Skeletal muscle satellite cell (primary cell): ENCODE results near the gene ABI3BP.
"Not testable (repeated sequence)": the region's sequence is repeated elsewhere in the genome, so short reads cannot be mapped to it uniquely, and the experiment has no call there.

Source experiments
- H3K27me3 ChIP-seq: 2 replicates; pipeline ENCODE4 v1.7.0; 2013; ENCODE audit warnings: low read length; ENCODE audit not compliant: control insufficient read depth, insufficient read depth
- H3K36me3 ChIP-seq: 2 replicates; pipeline ENCODE4 v1.7.0; 2013; ENCODE audit warnings: mild to moderate bottlenecking, control low read depth, low read length; ENCODE audit not compliant: insufficient read depth
- H3K4me1 ChIP-seq: 2 replicates; pipeline ENCODE4 v1.7.0; 2013; ENCODE audit warnings: low read length; ENCODE audit not compliant: control insufficient read depth, insufficient read depth
- H3K4me2 ChIP-seq: 2 replicates; pipeline ENCODE4 v1.7.0; 2013; ENCODE audit warnings: mild to moderate bottlenecking, low read length
- H3K4me3 ChIP-seq: 2 replicates; pipeline ENCODE4 v1.7.0; 2013; ENCODE audit warnings: low read length
- H3K9ac ChIP-seq: 2 replicates; pipeline ENCODE4 v1.7.0; 2013; ENCODE audit warnings: mild to moderate bottlenecking, low read depth, low read length, moderate library complexity
- H3K9me3 ChIP-seq: replicated peaks from 2 replicates; pipeline ENCODE4 v1.7.0; 2013; ENCODE audit warnings: mild to moderate bottlenecking, control low read depth, low read length

The ABI3BP gene

DNA sequence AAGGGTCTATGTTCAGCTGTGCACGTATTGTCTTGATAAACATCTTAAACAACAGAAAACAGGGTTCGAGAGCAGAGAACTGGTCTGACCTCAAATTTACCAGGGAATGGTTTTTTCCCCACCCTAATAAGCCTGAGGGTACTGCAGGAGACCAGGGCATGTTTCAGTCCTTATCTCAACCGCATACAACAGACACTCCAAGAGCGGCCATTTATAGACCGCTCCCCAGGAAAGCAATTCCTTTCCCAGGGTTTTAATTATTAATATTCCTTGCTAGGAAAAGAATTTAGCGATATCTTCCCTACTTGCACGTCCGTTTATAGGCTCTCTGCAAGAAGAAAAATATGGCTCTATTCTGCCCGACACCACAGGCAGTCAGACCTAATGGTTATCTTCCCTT, 19.1 kb upstream of the ABI3BP start:
- H3K27me3 ChIP-seq, H3K4me2 ChIP-seq, H3K36me3 ChIP-seq, H3K9ac ChIP-seq, H3K4me3 ChIP-seq, H3K9me3 ChIP-seq: not testable (repeated sequence)
- H3K4me1 ChIP-seq: peaks cover 26% of the 10 kb centered on the region

DNA sequence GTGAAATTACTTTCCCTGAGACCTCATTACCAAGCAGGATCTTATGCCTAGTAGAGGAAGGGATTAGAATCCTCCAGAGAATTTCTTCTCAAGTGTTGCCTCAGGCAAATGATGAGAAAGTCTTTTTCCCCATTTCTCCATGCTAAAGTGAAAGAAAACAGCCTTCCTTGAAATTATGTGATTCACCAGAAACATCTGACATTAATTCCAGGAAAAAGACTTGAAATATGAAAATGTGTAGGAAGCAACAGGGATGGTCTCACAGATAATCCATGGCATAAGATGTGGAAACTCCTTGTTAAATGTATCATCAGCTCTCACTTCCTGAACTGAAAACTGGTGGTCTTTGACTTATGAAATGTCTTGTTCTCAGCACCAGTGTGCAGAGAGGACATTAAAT, 17.9 kb upstream of the ABI3BP start:
- Histone ChIP-seq H3K4me1 (peaks cover 17% of the 10 kb centered on the region), H3K9ac (no peak overlapping the region), H3K36me3 (no peaks in the 10 kb centered on the region), H3K27me3 (no peaks in the 10 kb centered on the region), H3K4me2 (no peak overlapping the region), H3K4me3 (no peak overlapping the region), H3K9me3 (no peaks in the 10 kb centered on the region)

DNA sequence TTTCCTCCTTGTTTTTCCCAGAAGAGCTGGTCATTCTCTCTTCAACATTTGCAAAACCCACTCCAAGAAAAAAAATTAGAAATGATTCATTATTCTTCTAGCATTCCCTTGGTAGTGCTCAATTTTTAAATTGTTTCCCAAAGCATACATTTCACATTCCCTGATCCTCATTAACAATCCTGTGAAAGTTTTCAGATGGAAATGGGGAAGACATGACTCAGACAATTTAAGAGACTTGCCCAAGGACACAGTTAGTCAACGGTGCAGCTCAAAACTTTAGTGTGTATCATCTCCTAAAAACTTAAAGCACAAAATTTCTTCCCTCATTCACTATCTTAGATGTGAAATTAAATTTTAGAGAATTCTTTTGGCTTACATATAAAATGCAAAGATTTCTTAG, 17.1 kb upstream of the ABI3BP start:
- H3K27me3 ChIP-seq: no peaks in the 10 kb centered on the region
- no peak overlapping the region for H3K4me3 ChIP-seq
- H3K4me2 ChIP-seq: no peak overlapping the region
- H3K4me1 ChIP-seq: peaks cover 17% of the 10 kb centered on the region
- H3K9ac ChIP-seq: peak overlapping the region; percentile 50
- no peaks in the 10 kb centered on the region for H3K9me3 ChIP-seq
- no peaks in the 10 kb centered on the region for H3K36me3 ChIP-seq

DNA sequence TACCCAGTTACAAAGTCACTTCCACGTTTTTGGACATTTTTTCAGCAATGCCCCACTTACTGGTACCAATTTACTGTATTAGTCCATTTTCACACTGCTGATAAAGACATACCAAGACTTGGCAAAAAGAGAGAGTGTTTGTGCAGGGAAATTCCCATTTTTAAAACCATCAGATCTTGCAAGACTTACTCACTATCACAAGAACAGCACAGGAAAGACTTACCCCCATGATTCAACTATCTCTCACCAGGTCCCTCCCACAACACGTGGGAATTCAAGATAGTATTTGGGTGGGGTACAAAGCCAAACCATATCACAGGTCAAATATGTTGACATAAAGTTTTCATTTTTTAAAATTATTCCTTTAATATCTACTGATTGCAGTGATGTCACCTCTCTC, 16.2 kb upstream of the ABI3BP start:
- no peaks in the 10 kb centered on the region for H3K27me3 ChIP-seq
- no peaks in the 10 kb centered on the region for H3K36me3 ChIP-seq
- no peak overlapping the region for H3K4me2 ChIP-seq
- H3K9me3 ChIP-seq: no peaks in the 10 kb centered on the region
- H3K4me3 ChIP-seq: no peak overlapping the region
- peak overlapping the region; percentile 50 for H3K9ac ChIP-seq
- H3K4me1 ChIP-seq: peaks cover 17% of the 10 kb centered on the region

DNA sequence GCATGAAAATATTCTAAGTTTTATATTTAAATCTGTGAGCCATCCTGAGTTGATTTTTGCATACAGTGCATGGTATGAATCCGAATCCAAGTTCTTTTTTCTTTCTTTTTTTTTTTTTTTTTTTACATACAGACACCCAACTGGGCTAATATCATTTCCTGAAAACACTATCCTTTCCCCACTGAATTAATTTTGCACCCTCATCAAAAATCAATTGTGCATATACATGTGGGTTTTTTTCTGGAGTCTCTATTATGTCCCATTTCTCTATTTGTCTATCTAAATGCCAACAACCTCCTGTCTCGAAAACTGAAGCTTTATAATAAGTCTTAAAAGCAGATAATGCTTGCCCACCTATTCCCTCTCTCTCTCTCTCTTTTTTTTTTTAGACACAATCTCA, 5.9 kb upstream of the ABI3BP start:
- no peak overlapping the region for H3K9ac ChIP-seq
- H3K4me1 ChIP-seq: no peaks in the 10 kb centered on the region
- H3K4me2 ChIP-seq: no peak overlapping the region
- no peaks in the 10 kb centered on the region for H3K27me3 ChIP-seq
- no peak overlapping the region for H3K4me3 ChIP-seq
- H3K9me3 ChIP-seq: no peaks in the 10 kb centered on the region
- no peaks in the 10 kb centered on the region for H3K36me3 ChIP-seq

DNA sequence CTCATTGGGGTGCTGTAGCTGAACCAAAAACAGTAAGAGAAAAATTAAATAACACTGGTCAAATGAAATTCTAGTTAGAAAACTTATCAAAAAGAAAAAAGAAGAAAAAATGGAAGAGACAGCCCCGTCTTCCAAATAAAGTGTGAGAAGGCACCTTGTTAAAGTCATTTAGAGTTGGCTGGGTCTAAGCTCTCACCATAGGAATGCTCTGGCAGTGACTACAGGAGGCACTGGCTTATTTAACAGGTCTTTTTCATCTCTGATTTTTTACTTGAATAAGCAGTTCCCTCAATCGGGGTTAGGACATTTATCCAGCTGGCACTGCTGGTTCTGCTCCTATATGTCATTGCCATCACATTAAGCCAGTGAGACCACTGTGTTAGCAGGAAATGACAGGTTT, 1.6 kb upstream of the ABI3BP start:
- Histone ChIP-seq H3K4me2 (no peak overlapping the region), H3K36me3 (no peaks in the 10 kb centered on the region), H3K4me3 (no peak overlapping the region), H3K27me3 (no peaks in the 10 kb centered on the region), H3K4me1 (peaks cover 7% of the 10 kb centered on the region), H3K9me3 (no peaks in the 10 kb centered on the region), H3K9ac (no peak overlapping the region)

DNA sequence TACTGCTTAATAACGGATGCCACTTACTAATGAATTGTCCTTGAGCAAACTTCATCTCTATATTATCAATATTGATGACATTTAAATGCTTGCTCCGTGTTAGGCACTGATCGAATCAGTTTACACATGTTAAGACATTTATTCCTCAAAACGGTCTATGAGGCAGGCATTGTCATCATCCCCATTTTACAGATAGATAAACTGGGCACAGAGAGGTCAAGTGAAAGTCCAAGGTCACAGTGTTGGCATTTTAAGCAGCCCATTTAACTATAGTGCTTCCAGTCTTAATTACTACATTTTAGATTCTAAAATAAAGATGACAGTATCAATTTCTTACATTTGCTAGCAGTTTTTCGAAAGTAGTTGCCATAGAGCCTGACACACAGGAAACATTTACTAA, 966 bp upstream of the ABI3BP start:
- no peaks in the 10 kb centered on the region for H3K9me3 ChIP-seq
- no peaks in the 10 kb centered on the region for H3K36me3 ChIP-seq
- H3K4me2 ChIP-seq: no peak overlapping the region
- H3K4me3 ChIP-seq: no peak overlapping the region
- no peak overlapping the region for H3K9ac ChIP-seq
- H3K27me3 ChIP-seq: no peaks in the 10 kb centered on the region
- H3K4me1 ChIP-seq: peaks cover 7% of the 10 kb centered on the region

DNA sequence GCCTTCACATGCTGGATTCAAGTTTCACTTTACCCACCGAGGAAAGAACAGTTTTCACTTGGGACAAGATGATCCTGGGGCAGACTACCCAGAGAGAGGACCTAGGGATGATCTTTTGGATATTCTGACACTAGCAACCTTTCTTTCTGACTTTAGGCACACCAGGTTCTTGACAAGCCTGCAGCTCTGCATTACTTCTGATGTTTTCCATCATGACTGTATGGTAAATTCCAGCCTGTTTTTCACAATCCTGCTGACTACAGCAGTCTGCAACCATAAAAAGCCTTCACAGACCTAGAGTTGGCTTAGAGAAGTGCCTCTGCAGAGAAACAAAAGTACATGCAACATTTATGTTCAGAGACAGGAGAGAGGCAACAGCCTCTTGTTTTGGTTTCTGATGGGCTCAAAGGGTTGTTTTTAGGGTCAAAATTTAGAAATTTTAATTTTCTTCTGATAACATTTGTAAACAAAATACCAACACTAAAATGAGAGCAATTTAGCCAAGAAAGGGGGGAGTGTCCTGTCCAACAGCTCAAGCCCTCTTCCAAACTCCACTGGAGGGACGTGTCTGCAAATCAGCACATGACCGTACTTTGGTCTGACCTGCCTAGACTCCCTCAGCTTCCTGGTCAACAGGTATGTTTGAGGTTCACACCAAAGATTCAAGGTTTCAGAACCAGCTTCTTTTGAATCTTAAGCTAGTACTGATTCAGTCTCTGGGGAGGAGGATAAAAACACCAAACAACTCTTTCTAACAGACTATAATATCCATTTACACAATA, 799 bp downstream of the ABI3BP start:
- no peaks in the 10 kb centered on the region for H3K27me3 ChIP-seq
- H3K9me3 ChIP-seq: no peaks in the 10 kb centered on the region
- H3K4me3 ChIP-seq: peak overlapping the region; percentile 69
- peak overlapping the region; percentile 83 for H3K9ac ChIP-seq
- peaks cover 7% of the 10 kb centered on the region for H3K4me1 ChIP-seq
- H3K4me2 ChIP-seq: peak overlapping the region; percentile 90
- H3K36me3 ChIP-seq: no peaks in the 10 kb centered on the region

DNA sequence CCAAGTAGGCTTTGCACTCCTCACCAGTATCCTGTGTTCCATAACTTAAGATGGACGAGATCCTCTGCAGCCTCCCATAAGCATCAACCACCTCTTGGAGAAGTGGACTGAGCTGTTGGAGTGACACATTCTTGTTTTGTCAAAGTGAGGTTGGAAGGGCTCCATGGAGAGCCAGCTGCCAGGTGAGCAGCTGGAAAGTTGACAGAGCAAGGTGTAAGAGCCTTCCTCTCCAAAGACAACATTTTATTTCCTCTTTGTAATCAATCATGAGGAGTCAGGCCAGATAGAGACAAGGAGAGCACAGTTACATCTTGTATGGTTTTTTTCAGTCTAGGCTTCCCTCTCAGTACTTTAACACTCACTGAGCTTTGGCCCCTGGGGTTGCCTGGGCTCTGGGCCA, 5.1 kb downstream of the ABI3BP start:
- Histone ChIP-seq H3K4me1 (peaks cover 15% of the 10 kb centered on the region), H3K4me3 (no peak overlapping the region)

DNA sequence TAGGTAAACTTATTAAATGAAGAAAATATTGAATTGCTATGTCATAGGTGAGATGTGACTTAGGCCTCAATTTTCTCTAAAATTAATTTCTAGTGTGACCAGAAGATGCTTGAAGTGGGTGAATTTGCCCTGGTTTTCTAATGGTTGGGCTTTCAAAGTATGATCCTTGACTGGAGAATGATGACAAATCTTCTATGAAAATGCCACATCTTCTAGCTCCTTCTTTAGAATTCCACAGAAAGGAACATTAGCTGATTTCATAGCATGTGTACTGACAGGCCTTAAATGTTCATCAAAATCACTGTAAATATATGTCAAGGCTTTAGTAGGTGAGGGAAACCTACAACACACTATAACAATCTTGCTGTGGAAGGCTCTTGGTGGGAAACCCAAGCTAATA, 8.9 kb downstream of the ABI3BP start:
- Histone ChIP-seq H3K4me2 (no peak overlapping the region), H3K4me1 (peaks cover 28% of the 10 kb centered on the region), H3K4me3 (no peak overlapping the region), H3K36me3 (no peaks in the 10 kb centered on the region), H3K9me3 (no peaks in the 10 kb centered on the region), H3K9ac (no peak overlapping the region), H3K27me3 (no peaks in the 10 kb centered on the region)

More for the DNA sequence above, 5.1 kb downstream of the ABI3BP start:
- H3K9ac ChIP-seq: no peak overlapping the region
- H3K4me2 ChIP-seq: no peak overlapping the region
- H3K9me3 ChIP-seq: no peaks in the 10 kb centered on the region
- no peaks in the 10 kb centered on the region for H3K36me3 ChIP-seq
- no peaks in the 10 kb centered on the region for H3K27me3 ChIP-seq

DNA sequence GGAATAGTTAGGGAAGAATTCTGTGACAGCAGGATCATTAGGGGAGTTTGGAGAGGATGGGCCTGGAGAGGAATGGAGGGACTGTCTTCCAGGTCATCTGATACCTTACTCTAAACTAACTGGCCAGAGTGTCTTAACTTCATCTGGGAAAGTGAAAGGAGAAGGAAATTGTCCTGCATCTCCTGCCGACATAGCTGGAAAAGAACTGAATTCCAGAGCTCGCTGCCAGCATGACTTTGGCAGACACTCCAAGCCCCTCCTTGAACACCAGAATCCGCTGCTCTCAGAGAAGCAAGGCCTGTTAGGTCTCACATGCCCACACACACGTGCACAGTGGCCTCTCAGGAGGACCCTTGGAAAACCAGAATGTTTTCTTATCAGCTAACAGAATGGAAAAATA, 10.5 kb downstream of the ABI3BP start:
- no peaks in the 10 kb centered on the region for H3K9me3 ChIP-seq
- H3K9ac ChIP-seq: peak overlapping the region; percentile 61
- peak overlapping the region; percentile 81 for H3K4me2 ChIP-seq
- H3K4me3 ChIP-seq: peak overlapping the region; percentile 46
- no peaks in the 10 kb centered on the region for H3K36me3 ChIP-seq
- no peaks in the 10 kb centered on the region for H3K27me3 ChIP-seq
- H3K4me1 ChIP-seq: peaks cover 28% of the 10 kb centered on the region

DNA sequence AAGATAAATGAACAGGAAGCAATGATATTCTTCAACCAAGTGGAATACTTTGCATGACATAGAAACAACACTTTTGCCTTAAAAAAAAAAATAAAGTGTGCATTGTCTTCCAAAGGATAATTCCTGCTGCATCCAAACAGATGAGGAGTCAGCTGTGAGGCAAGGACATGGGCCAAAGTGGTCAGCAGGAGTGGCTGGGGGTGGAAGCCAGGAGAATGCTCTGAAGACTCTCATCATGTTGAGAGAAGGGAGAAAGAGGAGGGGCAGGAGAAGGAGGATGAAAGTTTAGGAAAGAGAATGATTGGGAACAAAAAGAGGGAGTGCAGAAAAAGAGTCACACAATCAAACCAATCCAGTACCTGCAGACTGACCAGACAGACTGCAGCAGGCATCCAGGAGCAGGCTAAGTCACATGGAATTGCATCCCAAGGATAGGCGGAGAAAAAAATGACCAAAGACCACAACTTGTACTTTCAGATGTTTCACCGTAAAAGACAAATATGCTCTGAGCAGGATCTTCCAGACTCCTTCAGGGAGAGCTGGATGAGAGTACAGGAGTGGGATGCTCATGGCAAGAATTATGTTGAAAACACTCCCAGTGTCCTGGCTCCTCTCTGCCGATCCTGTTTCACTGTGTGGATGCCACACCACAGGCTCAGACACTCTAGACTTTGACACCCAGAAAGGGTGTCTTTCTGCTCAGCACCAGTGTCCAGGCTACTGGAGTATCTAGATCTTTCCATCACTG, 11.9 kb downstream of the ABI3BP start:
- Histone ChIP-seq H3K36me3 (peaks cover 4% of the 10 kb centered on the region), H3K4me1 (peaks cover 28% of the 10 kb centered on the region), H3K9ac (no peak overlapping the region), H3K27me3 (no peaks in the 10 kb centered on the region), H3K4me2 (no peak overlapping the region), H3K4me3 (no peak overlapping the region), H3K9me3 (no peaks in the 10 kb centered on the region)
